ENCODE data around the gene TRA2B. TPM values are rescaled to one million over a fixed set of nuclear protein-coding genes. Genes with fewer than 3 reads are reported as not detected.
"Not testable (repeated sequence)": the region's sequence is repeated elsewhere in the genome, so short reads cannot be mapped to it uniquely, and the experiment has no call there.

Gene TRA2B
- total RNA-seq, 4 donors from 2014 or later: 87.1 to 181 (median 129) TPM

DNA sequence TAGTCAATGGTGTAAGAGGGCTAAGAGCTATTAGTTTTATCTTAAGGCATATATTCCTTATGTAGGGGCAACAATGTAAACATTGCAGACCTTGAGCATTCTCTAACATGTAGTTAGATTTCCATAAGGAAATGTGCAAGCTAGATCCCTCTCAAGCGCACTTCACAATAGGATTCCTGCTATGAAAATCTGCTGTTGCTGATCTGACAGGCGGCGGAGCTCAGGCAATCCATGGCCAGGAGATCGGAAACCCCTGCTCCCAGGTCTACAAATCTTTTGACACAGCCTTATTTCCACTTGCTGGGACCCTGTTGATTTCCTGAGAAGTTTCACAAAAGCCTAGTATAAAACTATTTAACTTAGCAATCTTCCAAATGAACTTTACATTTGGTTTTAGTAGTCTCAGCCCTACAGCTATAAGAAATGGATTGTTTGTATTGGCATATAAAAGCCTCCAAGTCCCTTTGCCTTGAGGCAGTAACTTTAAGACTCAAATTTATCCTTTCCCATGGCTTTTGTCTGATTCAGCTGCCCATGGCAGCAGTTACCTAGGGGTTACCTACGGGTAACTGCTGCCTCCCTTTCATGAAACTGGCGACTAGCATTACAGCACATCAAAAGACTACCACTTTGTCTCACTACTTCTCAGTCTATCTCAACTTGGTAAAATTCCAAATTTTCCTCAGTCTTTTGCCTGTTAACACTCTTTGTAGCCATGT is 22.7 kb downstream of the TRA2B start:
- Histone ChIP-seq H3K36me3 (peaks cover 10 to 76% of the 10 kb centered on the region in 2 donors), H3K4me3 (no peak overlapping the region), H3K27ac (no peak overlapping the region), H3K4me1 (no peaks in the 10 kb centered on the region), H3K27me3 (no peaks in the 10 kb centered on the region), H3K9me3 (no peaks in the 10 kb centered on the region)
- no peak for ATAC-seq
- TF ChIP-seq POLR2AphosphoS5 (IDR thresholded peaks at IDR 0.05) (no peak), POLR2A (IDR thresholded peaks at IDR 0.05) (no peak), EP300 (IDR thresholded peaks at IDR 0.05) (no peak)
- TF ChIP-seq, protein P1, sequence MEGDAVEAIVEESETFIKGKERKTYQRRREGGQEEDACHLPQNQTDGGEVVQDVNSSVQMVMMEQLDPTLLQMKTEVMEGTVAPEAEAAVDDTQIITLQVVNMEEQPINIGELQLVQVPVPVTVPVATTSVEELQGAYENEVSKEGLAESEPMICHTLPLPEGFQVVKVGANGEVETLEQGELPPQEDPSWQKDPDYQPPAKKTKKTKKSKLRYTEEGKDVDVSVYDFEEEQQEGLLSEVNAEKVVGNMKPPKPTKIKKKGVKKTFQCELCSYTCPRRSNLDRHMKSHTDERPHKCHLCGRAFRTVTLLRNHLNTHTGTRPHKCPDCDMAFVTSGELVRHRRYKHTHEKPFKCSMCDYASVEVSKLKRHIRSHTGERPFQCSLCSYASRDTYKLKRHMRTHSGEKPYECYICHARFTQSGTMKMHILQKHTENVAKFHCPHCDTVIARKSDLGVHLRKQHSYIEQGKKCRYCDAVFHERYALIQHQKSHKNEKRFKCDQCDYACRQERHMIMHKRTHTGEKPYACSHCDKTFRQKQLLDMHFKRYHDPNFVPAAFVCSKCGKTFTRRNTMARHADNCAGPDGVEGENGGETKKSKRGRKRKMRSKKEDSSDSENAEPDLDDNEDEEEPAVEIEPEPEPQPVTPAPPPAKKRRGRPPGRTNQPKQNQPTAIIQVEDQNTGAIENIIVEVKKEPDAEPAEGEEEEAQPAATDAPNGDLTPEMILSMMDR (IDR thresholded peaks at IDR 0.05): no peak
- 92 to 95% methylated on average over 5 to 6 of the region's 6 CpGs for WGBS, 2 donors (ENCODE audit: low coverage in 1 of 2)

DNA sequence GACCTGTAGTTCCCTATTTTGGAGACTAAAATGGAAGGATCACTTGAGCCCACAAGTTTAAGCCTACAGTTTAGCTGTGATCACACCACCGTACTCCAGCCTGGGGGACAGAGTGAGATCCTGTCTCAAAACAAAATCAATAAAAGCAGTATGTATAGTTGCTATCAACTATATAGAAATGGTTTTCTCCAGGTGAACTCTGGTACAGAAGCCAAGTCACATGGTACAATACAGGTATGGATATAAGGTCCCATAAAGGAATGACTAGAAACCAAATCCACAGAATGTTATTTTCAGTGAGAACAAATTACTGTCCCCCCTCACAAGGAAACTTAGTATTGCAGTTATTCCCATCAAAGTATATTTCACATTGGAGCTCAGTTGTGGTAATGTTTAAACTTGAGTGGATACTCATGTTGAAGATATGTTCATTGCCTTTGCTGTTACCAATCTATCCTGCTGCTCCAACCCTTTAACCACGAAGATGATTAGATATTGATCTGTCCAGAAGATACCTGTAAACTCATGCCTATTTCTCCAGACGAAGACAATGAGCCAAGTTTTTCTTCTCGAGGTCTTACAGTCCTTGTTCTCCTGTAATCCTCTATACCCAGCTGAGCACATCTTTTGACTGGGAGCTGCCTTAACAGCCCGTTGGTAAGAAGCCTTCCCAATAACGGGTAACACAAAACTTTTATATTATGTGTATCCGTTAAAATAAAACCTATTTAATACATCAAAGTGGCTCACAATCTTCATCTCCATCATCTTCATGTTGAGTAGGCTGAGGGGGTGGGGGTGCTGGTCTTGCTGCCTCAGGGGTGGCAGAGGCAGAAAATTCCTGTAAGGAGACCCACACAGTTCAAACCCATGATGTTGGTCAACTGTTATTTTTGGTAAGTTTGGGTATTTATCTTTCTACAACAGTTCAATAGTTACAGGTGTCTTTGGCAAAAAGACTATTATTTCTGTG is 24.6 kb downstream of the TRA2B start:
- Histone ChIP-seq H3K9me3 (no peaks in the 10 kb centered on the region), H3K4me3 (no peak overlapping the region), H3K27me3 (no peaks in the 10 kb centered on the region), H3K27ac (no peak overlapping the region), H3K36me3 (peaks cover 5 to 57% of the 10 kb centered on the region in 2 donors), H3K4me1 (no peaks in the 10 kb centered on the region)
- no peak for ATAC-seq
- TF ChIP-seq POLR2A (IDR thresholded peaks at IDR 0.05) (no peak), POLR2AphosphoS5 (IDR thresholded peaks at IDR 0.05) (no peak), EP300 (IDR thresholded peaks at IDR 0.05) (no peak)
- TF ChIP-seq, protein P1 (IDR thresholded peaks at IDR 0.05): no peak
- WGBS, 2 donors (ENCODE audit: low coverage in 1 of 2): 53 to 57% methylated on average over 6 to 7 of the region's 7 CpGs

DNA sequence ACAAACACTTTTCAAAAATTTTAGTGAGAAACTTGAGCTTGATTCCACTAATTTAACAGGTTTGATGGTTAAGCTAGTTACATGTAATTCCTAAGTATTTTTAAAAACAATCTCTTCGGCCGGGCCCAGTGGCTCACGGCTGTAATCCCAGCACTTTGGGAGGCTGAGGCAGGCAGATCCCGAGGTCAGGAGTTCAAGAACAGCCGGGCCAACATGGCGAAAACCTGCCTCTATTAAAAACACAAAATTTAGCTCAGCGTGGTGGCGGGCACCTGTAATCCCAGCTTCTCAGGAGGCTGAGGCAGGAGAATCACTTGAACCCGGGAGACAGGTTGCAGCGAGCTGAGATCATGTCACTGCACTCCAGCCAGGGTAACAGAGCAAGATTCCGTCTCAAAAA is 25.3 kb downstream of the TRA2B start:
- Histone ChIP-seq H3K4me1 (no peaks in the 10 kb centered on the region), H3K27ac (no peak overlapping the region), H3K9me3 (no peaks in the 10 kb centered on the region), H3K36me3 (peaks cover 0 to 50% of the 10 kb centered on the region in 2 donors), H3K27me3 (no peaks in the 10 kb centered on the region), H3K4me3 (no peak overlapping the region)
- WGBS, 2 donors (ENCODE audit: low coverage in 1 of 2): 77 to 86% methylated on average over 8 to 9 of the region's 11 CpGs
- ATAC-seq: no peak
- TF ChIP-seq EP300 (IDR thresholded peaks at IDR 0.05) (no peak), POLR2A (IDR thresholded peaks at IDR 0.05) (no peak), POLR2AphosphoS5 (IDR thresholded peaks at IDR 0.05) (no peak)
- TF ChIP-seq, protein P1 (IDR thresholded peaks at IDR 0.05): no peak

DNA sequence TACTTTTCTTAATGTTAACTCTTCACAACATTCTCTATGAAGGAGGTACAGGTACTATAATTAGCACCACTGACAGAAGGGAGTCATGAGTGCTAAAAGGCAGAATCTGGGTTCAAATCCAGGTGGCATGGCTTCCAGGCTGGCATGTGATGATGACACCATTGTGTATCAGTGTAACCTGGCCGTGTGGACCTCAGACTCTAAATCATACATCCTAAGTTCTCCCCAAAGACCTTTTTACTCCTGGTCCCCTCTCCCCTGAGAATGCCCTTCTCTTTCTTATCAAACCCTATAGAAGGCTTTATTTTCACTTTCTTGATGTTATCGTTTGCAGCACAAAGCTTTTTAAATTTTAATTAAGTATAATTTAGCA is 26.8 kb downstream of the TRA2B start:
- not testable (repeated sequence) for ATAC-seq, H3K27ac ChIP-seq, H3K4me1 ChIP-seq, H3K4me3 ChIP-seq, H3K27me3 ChIP-seq, H3K9me3 ChIP-seq
- peaks cover 0 to 36% of the 10 kb centered on the region in 2 donors for H3K36me3 ChIP-seq
- 29 to 34% methylated on average over 2 of the region's 2 CpGs for WGBS, 2 donors (ENCODE audit: low coverage in 1 of 2)

DNA sequence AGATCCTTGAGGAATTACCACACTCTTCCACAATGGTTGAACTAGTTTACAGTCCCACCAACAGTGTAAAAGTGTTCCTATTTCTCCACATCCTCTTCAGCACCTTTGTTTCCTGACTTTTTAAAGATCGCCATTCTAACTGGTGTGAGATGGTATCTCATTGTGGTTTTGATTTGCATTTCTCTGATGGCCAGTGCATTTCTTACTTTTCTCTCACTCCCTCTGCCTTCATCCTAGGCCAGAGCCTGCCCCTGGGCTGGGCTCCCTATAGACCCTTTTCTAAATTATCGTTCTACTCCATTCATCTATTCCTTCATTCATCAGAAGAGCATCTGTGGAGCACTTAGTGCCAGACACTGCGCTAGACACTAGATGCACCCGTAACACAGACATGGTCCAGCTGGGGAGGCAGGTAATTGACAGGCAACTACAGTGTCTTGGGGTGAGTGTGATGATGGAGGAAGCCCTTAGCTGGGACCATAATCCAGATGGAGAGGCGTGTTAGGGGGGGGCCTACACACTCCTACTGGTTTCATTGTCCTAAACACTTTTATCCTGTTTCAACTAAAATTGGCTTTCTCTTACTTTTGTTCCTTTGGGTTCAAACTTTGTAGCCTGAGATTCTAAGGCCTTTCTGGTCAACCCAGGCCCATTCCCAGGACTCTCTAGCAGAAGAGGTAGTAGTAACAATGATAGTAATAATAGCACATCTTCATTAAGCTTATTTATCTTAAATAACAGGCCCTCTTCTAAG is 27.3 kb downstream of the TRA2B start:
- not testable (repeated sequence) for H3K9me3 ChIP-seq, H3K4me3 ChIP-seq, H3K4me1 ChIP-seq, H3K27me3 ChIP-seq, ATAC-seq, H3K27ac ChIP-seq
- peaks cover 0 to 30% of the 10 kb centered on the region in 2 donors for H3K36me3 ChIP-seq
- 59 to 64% methylated on average over 3 to 5 of the region's 5 CpGs for WGBS, 2 donors (ENCODE audit: low coverage in 1 of 2)

DNA sequence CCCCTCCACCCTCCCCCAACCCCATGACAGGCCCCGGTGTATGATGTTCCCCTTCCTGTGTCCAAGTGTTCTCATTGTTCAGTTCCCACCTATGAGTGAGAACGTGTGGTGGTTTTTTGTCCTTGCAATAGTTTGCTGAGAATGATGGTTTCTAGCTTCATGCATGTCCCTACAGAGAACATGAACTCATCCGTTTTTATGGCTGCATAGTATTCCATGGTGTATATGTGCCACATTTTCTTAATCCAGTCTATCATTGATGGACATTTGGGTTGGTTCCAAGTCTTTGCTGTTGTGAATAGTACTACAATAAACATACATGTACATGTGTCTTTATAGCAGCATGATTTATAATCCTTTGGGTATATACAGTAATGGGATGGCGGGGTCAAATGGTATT is 27.9 kb downstream of the TRA2B start:
- 74 to 100% methylated on average over 1 to 4 of the region's 4 CpGs for WGBS, 2 donors (ENCODE audit: low coverage in 1 of 2)
- not testable (repeated sequence) for ATAC-seq, H3K27ac ChIP-seq, H3K4me3 ChIP-seq, H3K4me1 ChIP-seq, H3K9me3 ChIP-seq, H3K27me3 ChIP-seq
- peaks cover 0 to 24% of the 10 kb centered on the region in 2 donors for H3K36me3 ChIP-seq

Measured in gastroesophageal sphincter (tissue), 4 donors.